Neural crest cell (in vitro differentiated cells): ENCODE data around the gene DNAJC10. TPM values are rescaled to one million over a fixed set of nuclear protein-coding genes. Genes with fewer than 3 reads are reported as not detected.
A peak's percentile ranks its signal among the peaks of the same experiment; 100 is the strongest.

Source experiments
- DNase-seq: peaks from one replicate; pipeline ENCODE4 v3.0.0; 2021; ENCODE audit warnings: low read depth, mixed read lengths, low spot score
- H3K27ac Mint-ChIP-seq: one replicate; pipeline ENCODE4 v1.8.0; 2021; ENCODE audit warnings: mild to moderate bottlenecking, mixed read lengths; ENCODE audit not compliant: unreplicated experiment
- H3K27me3 Mint-ChIP-seq: 2 replicates; pipeline ENCODE4 v1.8.0; 2021; ENCODE audit warnings: low read depth, mild to moderate bottlenecking, mixed read lengths
- H3K36me3 Mint-ChIP-seq: 2 replicates; pipeline ENCODE4 v1.8.0; 2021; ENCODE audit warnings: low read depth, mild to moderate bottlenecking, mixed read lengths
- H3K4me1 Mint-ChIP-seq: 2 replicates; pipeline ENCODE4 v1.8.0; 2021; ENCODE audit warnings: mixed read lengths
- H3K4me3 Mint-ChIP-seq: one replicate; pipeline ENCODE4 v1.8.0; 2021; ENCODE audit warnings: mild to moderate bottlenecking, mixed read lengths
- H3K9me3 Mint-ChIP-seq: 2 replicates; pipeline ENCODE4 v1.8.0; 2021; ENCODE audit warnings: mixed read lengths
- total RNA-seq: library from RNA; stranded (reverse); gene quantifications from 2 replicates; pipeline ENCODE4 v1.2.1, GENCODE V29; 2021
- TF ChIP-seq, protein P1 (sequence below): fragments of 200-600 bp; sonication (generic); conservative IDR thresholded peaks from 2 replicates; pipeline ENCODE4 v1.5.0; 2021; ENCODE audit warnings: antibody characterized with exemption, mild to moderate bottlenecking

Gene DNAJC10
- total RNA-seq, 1 donor from 2014 or later, result 114 TPM

DNA sequence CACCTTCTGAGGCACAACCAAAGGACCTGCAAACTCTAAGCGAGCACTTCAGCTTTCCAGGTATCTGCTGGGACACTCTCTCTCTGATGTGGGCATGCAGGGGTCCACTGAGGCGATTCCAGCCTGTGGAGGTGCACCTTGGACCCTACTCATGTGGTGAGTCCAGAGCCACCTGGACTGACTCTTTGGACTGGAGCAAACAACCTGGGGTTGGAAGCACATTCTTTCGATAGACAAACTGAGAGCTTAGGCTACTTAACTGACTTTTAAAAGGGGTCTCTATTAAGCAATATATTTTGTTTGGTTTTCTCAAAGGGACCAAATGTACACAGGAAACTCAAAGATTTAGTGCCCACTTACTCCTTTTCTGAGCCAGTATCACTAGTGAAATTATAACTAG lies 98.7 kb downstream of the DNAJC10 start:
- peaks cover 49% of the 10 kb centered on the region for H3K4me1 Mint-ChIP-seq
- TF ChIP-seq, protein P1, sequence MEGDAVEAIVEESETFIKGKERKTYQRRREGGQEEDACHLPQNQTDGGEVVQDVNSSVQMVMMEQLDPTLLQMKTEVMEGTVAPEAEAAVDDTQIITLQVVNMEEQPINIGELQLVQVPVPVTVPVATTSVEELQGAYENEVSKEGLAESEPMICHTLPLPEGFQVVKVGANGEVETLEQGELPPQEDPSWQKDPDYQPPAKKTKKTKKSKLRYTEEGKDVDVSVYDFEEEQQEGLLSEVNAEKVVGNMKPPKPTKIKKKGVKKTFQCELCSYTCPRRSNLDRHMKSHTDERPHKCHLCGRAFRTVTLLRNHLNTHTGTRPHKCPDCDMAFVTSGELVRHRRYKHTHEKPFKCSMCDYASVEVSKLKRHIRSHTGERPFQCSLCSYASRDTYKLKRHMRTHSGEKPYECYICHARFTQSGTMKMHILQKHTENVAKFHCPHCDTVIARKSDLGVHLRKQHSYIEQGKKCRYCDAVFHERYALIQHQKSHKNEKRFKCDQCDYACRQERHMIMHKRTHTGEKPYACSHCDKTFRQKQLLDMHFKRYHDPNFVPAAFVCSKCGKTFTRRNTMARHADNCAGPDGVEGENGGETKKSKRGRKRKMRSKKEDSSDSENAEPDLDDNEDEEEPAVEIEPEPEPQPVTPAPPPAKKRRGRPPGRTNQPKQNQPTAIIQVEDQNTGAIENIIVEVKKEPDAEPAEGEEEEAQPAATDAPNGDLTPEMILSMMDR, result no peak
- H3K36me3 Mint-ChIP-seq, result no peaks in the 10 kb centered on the region
- no peak for DNase-seq
- H3K4me3 Mint-ChIP-seq, result no peak overlapping the region
- H3K27me3 Mint-ChIP-seq, result no peaks in the 10 kb centered on the region
- no peak overlapping the region for H3K27ac Mint-ChIP-seq
- H3K9me3 Mint-ChIP-seq, result no peaks in the 10 kb centered on the region

DNA sequence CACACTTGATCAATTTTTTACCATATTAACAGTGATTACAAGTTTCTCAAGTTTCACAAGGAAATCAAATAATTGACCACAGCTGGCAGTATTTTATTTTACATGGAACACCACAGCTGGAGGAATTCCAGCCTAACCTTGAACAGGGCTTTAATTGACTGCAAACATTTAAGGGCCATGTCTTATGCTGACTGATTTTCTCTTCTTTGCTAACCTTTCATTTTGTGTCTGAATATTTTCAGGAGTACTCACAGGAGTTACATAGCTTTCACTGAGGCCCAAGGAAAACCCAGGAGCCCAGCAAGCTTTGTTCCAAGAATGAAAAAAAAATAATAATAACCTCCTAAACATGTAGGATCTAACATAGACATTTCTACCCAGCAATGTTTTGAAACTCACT lies 100.8 kb downstream of the DNAJC10 start:
- Mint-ChIP-seq H3K27me3 (no peaks in the 10 kb centered on the region), H3K4me1 (peaks cover 52% of the 10 kb centered on the region), H3K36me3 (no peaks in the 10 kb centered on the region), H3K27ac (peak overlapping the region; percentile 31), H3K9me3 (no peaks in the 10 kb centered on the region), H3K4me3 (no peak overlapping the region)
- DNase-seq, result no peak
- TF ChIP-seq, protein P1, result no peak

DNA sequence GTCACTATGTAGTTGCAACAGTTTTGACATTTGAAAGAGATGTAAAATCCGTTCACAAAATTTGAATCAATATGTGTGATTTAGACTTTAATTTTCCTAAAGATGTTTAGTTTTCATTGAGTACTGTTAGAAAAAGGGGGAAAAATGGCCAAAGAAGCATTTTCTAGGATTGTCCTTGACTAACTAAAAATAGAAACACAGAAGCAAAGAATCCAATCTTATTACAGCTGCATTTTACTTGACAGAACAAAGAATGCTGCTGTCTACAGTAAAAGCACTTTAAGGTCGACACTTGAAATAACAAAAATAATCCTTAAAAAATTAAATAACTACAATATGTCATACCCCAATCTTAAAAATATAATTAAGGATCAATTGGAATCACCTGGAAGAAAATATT lies 101.5 kb downstream of the DNAJC10 start:
- Mint-ChIP-seq H3K27me3 (no peaks in the 10 kb centered on the region), H3K36me3 (no peaks in the 10 kb centered on the region), H3K9me3 (no peaks in the 10 kb centered on the region), H3K4me1 (peaks cover 46% of the 10 kb centered on the region), H3K27ac (peak overlapping the region; percentile 31), H3K4me3 (peak overlapping the region; percentile 37)
- TF ChIP-seq, protein P1, result no peak
- no peak for DNase-seq

DNA sequence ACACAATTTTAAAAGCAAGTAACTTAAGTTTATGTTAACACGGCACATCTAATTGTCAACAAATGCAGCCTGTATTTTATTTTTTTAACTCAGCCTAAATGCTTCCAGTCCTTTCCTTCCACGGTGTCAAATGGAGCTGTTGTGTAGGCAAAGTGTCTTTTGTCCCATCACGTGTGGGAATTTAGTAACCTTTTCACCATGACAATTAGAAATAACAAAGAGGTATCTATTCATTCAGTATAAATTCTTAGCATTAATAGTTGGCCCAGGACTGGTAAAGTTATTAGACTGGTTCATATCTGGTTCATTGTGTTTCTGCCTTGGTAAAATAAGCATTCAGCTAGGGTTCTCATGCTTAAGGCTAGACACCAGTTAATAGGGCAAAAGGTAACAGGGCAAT lies 102.4 kb downstream of the DNAJC10 start:
- no peaks in the 10 kb centered on the region for H3K36me3 Mint-ChIP-seq
- DNase-seq, result no peak
- TF ChIP-seq, protein P1, result no peak
- no peaks in the 10 kb centered on the region for H3K27me3 Mint-ChIP-seq
- H3K4me1 Mint-ChIP-seq, result peaks cover 39% of the 10 kb centered on the region
- peak overlapping the region; percentile 48 for H3K4me3 Mint-ChIP-seq
- H3K9me3 Mint-ChIP-seq, result no peaks in the 10 kb centered on the region
- H3K27ac Mint-ChIP-seq, result peak overlapping the region; percentile 80

DNA sequence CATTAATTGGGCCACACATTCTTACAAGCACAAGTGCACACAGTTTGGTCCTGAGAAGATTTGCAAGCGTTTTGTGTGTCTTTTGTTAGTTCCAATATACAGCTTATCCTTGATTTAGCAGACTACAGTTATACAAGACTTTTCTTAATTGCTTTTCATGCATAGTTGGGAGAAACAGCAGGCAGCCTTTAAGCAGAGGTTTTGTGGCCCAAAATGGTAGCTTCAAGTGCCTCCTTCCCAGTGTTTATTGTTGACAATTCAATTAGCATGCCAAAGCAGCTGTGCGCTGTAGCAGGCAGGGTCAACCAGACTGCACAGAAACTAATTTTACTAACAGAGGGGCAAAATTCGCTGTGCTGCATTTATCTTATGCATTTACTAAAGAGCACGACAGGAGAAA lies 102.9 kb downstream of the DNAJC10 start:
- Mint-ChIP-seq H3K36me3 (no peaks in the 10 kb centered on the region), H3K27ac (peak overlapping the region; percentile 80), H3K27me3 (no peaks in the 10 kb centered on the region), H3K4me1 (peaks cover 36% of the 10 kb centered on the region), H3K9me3 (no peaks in the 10 kb centered on the region), H3K4me3 (peak overlapping the region; percentile 48)
- TF ChIP-seq, protein P1, result no peak
- DNase-seq, result peak; percentile 23

DNA sequence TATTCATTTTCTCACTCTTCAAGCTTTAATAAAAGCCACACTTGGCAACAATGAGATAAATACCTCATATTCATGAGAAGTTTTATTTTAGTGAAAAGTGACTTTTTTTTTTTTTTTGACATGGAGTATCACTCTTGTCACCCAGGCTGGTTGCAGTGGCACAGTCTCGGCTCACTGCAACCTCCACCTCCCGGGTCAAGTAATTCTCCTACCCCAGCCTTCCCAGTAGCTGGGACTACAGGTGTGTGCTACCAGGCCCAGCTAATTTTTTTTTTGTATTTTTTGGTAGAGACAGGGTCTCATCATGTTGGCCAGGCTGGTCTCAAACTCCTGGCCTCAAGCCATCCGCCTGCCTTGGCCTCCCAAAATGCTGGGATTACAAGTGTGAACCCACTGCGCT lies 103.4 kb downstream of the DNAJC10 start:
- no peak for DNase-seq
- H3K27ac Mint-ChIP-seq, result peak overlapping the region; percentile 80
- H3K27me3 Mint-ChIP-seq, result no peaks in the 10 kb centered on the region
- peaks cover 36% of the 10 kb centered on the region for H3K4me1 Mint-ChIP-seq
- H3K4me3 Mint-ChIP-seq, result peak overlapping the region; percentile 48
- H3K9me3 Mint-ChIP-seq, result no peaks in the 10 kb centered on the region
- TF ChIP-seq, protein P1, result no peak
- no peaks in the 10 kb centered on the region for H3K36me3 Mint-ChIP-seq
